Progenitor cell of endocrine pancreas (in vitro differentiated cells): ENCODE data around the gene NEGR1. TPM values are rescaled to one million over a fixed set of nuclear protein-coding genes. Genes with fewer than 3 reads are reported as not detected.

Experiments used
- DNase-seq: peaks from one replicate; pipeline ENCODE4 v3.0.0; 2021; ENCODE audit warnings: low spot score; ENCODE audit not compliant: unreplicated experiment
- H3K27ac Mint-ChIP-seq: 2 replicates; pipeline ENCODE4 v1.8.0; 2021; ENCODE audit warnings: mild to moderate bottlenecking, moderate library complexity, mixed read lengths
- H3K27me3 Mint-ChIP-seq: 2 replicates; pipeline ENCODE4 v1.8.0; 2021; ENCODE audit warnings: mixed read lengths
- H3K36me3 Mint-ChIP-seq: 2 replicates; pipeline ENCODE4 v1.8.0; 2022; ENCODE audit warnings: mixed read lengths; ENCODE audit not compliant: insufficient read depth
- H3K4me1 Mint-ChIP-seq: 2 replicates; pipeline ENCODE4 v1.8.0; 2021; ENCODE audit warnings: low read depth, mixed read lengths
- H3K4me3 Mint-ChIP-seq: 2 replicates; pipeline ENCODE4 v1.8.0; 2021; ENCODE audit warnings: low read depth, mild to moderate bottlenecking, moderate library complexity, mixed read lengths
- H3K9me3 Mint-ChIP-seq: 2 replicates; pipeline ENCODE4 v1.8.0; 2021; ENCODE audit warnings: low read depth, mixed read lengths
- CTCF ChIP-seq: fragments of 200-600 bp; sonication (generic); IDR thresholded peaks from one replicate; pipeline ENCODE4 v1.5.0; 2021; ENCODE audit warnings: antibody characterized with exemption, mild to moderate bottlenecking; ENCODE audit not compliant: unreplicated experiment
- total RNA-seq: library from RNA; stranded (reverse); gene quantifications from 2 replicates; pipeline ENCODE4 v1.2.1, GENCODE V29; 2021

Gene NEGR1
- total RNA-seq, 1 donor from 2014 or later = 3.1 TPM

GRCh38 chr1:71522721-71523120 lies 759.6 kb downstream of the NEGR1 start:
- no peak for DNase-seq
- H3K27me3 Mint-ChIP-seq = peaks cover 11% of the 10 kb centered on the region
- H3K4me1 Mint-ChIP-seq = no peaks in the 10 kb centered on the region
- H3K4me3 Mint-ChIP-seq = no peak overlapping the region
- H3K36me3 Mint-ChIP-seq = no peaks in the 10 kb centered on the region
- H3K9me3 Mint-ChIP-seq = no peaks in the 10 kb centered on the region
- no peak overlapping the region for H3K27ac Mint-ChIP-seq
- TF ChIP-seq CTCF = no peak

- no peaks in the 10 kb centered on the region for H3K36me3 Mint-ChIP-seq
These were observed 760.6 kb downstream of the NEGR1 start for GRCh38 chr1:71521655-71522264.

GRCh38 chr1:71511505-71511904 lies 770.8 kb downstream of the NEGR1 start:
- H3K4me3 Mint-ChIP-seq = no peak overlapping the region
- H3K9me3 Mint-ChIP-seq = peaks cover 11% of the 10 kb centered on the region
- DNase-seq = no peak

More at GRCh38 chr1:71521655-71522264, 760.6 kb downstream of the NEGR1 start:
- Mint-ChIP-seq H3K9me3 (no peaks in the 10 kb centered on the region), H3K27ac (no peak overlapping the region), H3K4me3 (no peak overlapping the region), H3K4me1 (no peaks in the 10 kb centered on the region), H3K27me3 (peaks cover 6% of the 10 kb centered on the region)
- peak; percentile 70 for TF ChIP-seq CTCF
- DNase-seq = no peak

GRCh38 chr1:71510725-71511124 lies 771.6 kb downstream of the NEGR1 start:
- TF ChIP-seq CTCF = no peak
- H3K4me3 Mint-ChIP-seq = no peak overlapping the region
- no peak for DNase-seq
- H3K27me3 Mint-ChIP-seq = peaks cover 3% of the 10 kb centered on the region
- no peaks in the 10 kb centered on the region for H3K36me3 Mint-ChIP-seq
- H3K9me3 Mint-ChIP-seq = peaks cover 11% of the 10 kb centered on the region
- H3K4me1 Mint-ChIP-seq = peaks cover 13% of the 10 kb centered on the region
- H3K27ac Mint-ChIP-seq = peak overlapping the region; percentile 31

More at GRCh38 chr1:71511505-71511904, 770.8 kb downstream of the NEGR1 start:
- TF ChIP-seq CTCF = no peak
- H3K4me1 Mint-ChIP-seq = peaks cover 13% of the 10 kb centered on the region
- no peaks in the 10 kb centered on the region for H3K36me3 Mint-ChIP-seq
- H3K27me3 Mint-ChIP-seq = peaks cover 3% of the 10 kb centered on the region
- H3K27ac Mint-ChIP-seq = no peak overlapping the region

- H3K9me3 Mint-ChIP-seq = peaks cover 16% of the 10 kb centered on the region
- no peak for DNase-seq
- no peak overlapping the region for H3K27ac Mint-ChIP-seq
- no peak for TF ChIP-seq CTCF
- no peaks in the 10 kb centered on the region for H3K36me3 Mint-ChIP-seq
- peaks cover 13% of the 10 kb centered on the region for H3K4me1 Mint-ChIP-seq
- H3K4me3 Mint-ChIP-seq = no peak overlapping the region
- peaks cover 4% of the 10 kb centered on the region for H3K27me3 Mint-ChIP-seq
These were observed 773.2 kb downstream of the NEGR1 start for GRCh38 chr1:71509051-71509595.
